IMR-90 (cell line): ENCODE measurements around the gene UBASH3A. TPM values are rescaled to one million over a fixed set of nuclear protein-coding genes. Genes with fewer than 3 reads are reported as not detected.

Experiments used
- ATAC-seq: fragments of 200-7000 bp; cut with Tn5 transposase; 2 replicates; pipeline ENCODE4 v1.9.1; 2020; ENCODE audit warnings: low read depth, mild to moderate bottlenecking, moderate library complexity
- BruUV-seq: library from RNA; stranded (reverse); fragments of 400-500 nt; replicated peaks from 2 replicates; lab custom pipeline; 2021; lab: Mats Ljungman, UMichigan
- CTCF ChIA-PET: fragments of 300-600 bp; formaldehyde crosslinking; extraction: SDS; loops from one replicate; lab custom pipeline; 2021; ENCODE audit warnings: antibody characterized with exemption; lab: Yijun Ruan, JAX
- POLR2A ChIA-PET: fragments of 300-600 bp; sonication (Branson Sonifier 250); formaldehyde crosslinking; loops from one replicate; lab custom pipeline; 2022; ENCODE audit warnings: antibody characterized with exemption; ENCODE audit not compliant: unreplicated experiment; lab: Charles Lee
- DNase-seq: peaks from one replicate; pipeline ENCODE4 v3.0.0; 2013
- H2AFZ ChIP-seq: replicated peaks from 2 replicates; pipeline ENCODE3; 2013; ENCODE audit warnings: low read length, mild to moderate bottlenecking; ENCODE audit not compliant: poor library complexity
- H2AK5ac ChIP-seq: 2 replicates; pipeline ENCODE4 v1.6.1; 2013; ENCODE audit warnings: low read depth, low read length, inconsistent platforms
- H2AK9ac ChIP-seq: replicated peaks from 2 replicates; pipeline ENCODE3; 2013; ENCODE audit warnings: mild to moderate bottlenecking, low read depth, low read length, moderate library complexity; ENCODE audit not compliant: poor library complexity
- H2BK120ac ChIP-seq: 2 replicates; pipeline ENCODE4 v1.6.1; 2013; ENCODE audit warnings: low read depth, low read length, inconsistent platforms
- H2BK15ac ChIP-seq: 3 replicates; pipeline ENCODE4 v1.6.1; 2013; ENCODE audit warnings: low read depth, low read length, inconsistent platforms
- H2BK20ac ChIP-seq: 2 replicates; pipeline ENCODE4 v1.6.1; 2013; ENCODE audit warnings: low read depth, mild to moderate bottlenecking, inconsistent platforms, low read length, moderate library complexity
- H2BK5ac ChIP-seq: 2 replicates; pipeline ENCODE4 v1.6.1; 2013; ENCODE audit warnings: mild to moderate bottlenecking, low read depth, low read length, inconsistent platforms; ENCODE audit not compliant: poor library complexity, severe bottlenecking
- H3K14ac ChIP-seq: replicated peaks from 2 replicates; pipeline ENCODE4 v1.6.1; 2013; ENCODE audit warnings: low read depth, low read length, inconsistent platforms
- H3K18ac ChIP-seq: 2 replicates; pipeline ENCODE4 v1.6.1; 2013; ENCODE audit warnings: low read depth, low read length, control low read depth
- H3K23ac ChIP-seq: 2 replicates; pipeline ENCODE4 v1.6.1; 2013; ENCODE audit warnings: low read depth, low read length, inconsistent platforms
- H3K27ac ChIP-seq: 2 replicates; pipeline ENCODE4 v1.5.1; 2013; ENCODE audit warnings: mild to moderate bottlenecking, control low read depth, low read length; ENCODE audit not compliant: insufficient read depth
- H3K27me3 ChIP-seq: 2 replicates; pipeline ENCODE4 v1.6.1; 2013; ENCODE audit warnings: low read length; ENCODE audit not compliant: control insufficient read depth, insufficient read depth
- H3K36me3 ChIP-seq: 2 replicates; pipeline ENCODE4 v1.6.1; 2013; ENCODE audit warnings: low read length, mixed read lengths; ENCODE audit not compliant: control insufficient read depth, insufficient read depth
- H3K4ac ChIP-seq: 2 replicates; pipeline ENCODE4 v1.6.1; 2013; ENCODE audit warnings: low read depth, low read length, inconsistent platforms
- H3K4me1 ChIP-seq: 2 replicates; pipeline ENCODE4 v1.6.1; 2013; ENCODE audit warnings: low read length, mixed read lengths; ENCODE audit not compliant: control insufficient read depth, insufficient read depth
- H3K4me2 ChIP-seq: 2 replicates; pipeline ENCODE4 v1.6.1; 2013; ENCODE audit warnings: low read depth, mild to moderate bottlenecking, control low read depth, low read length, moderate library complexity
- H3K4me3 ChIP-seq: 2 replicates; pipeline ENCODE4 v1.5.1; 2013; ENCODE audit warnings: low read depth, mild to moderate bottlenecking, control low read depth, low read length, moderate library complexity; ENCODE audit not compliant: insufficient read depth
- H3K56ac ChIP-seq: 2 replicates; pipeline ENCODE4 v1.6.1; 2013; ENCODE audit warnings: low read length, inconsistent platforms; ENCODE audit not compliant: insufficient read depth; ENCODE audit errors: extremely low read depth
- H3K79me1 ChIP-seq, 2 experiments: 2 replicates each; pipeline ENCODE4 v1.6.1; 2013; ENCODE audit warnings: low read length in 2 of 2, inconsistent platforms in 1 of 2, low read depth in 1 of 2
- H3K9ac ChIP-seq: 2 replicates; pipeline ENCODE4 v1.6.1; 2013; ENCODE audit warnings: low read depth, low read length, control low read depth
- H3K9me1 ChIP-seq: 2 replicates; pipeline ENCODE4 v1.6.1; 2013; ENCODE audit warnings: low read length, inconsistent platforms; ENCODE audit not compliant: insufficient read depth
- H3K9me3 ChIP-seq: 2 replicates; pipeline ENCODE4 v1.6.1; 2013; ENCODE audit warnings: low read length; ENCODE audit not compliant: control insufficient read depth, insufficient read depth
- H4K20me1 ChIP-seq: 2 replicates; pipeline ENCODE4 v1.6.1; 2013; ENCODE audit warnings: low read length, inconsistent platforms; ENCODE audit not compliant: insufficient read depth
- H4K5ac ChIP-seq: 2 replicates; pipeline ENCODE4 v1.6.1; 2013; ENCODE audit warnings: mild to moderate bottlenecking, low read depth, low read length, control low read depth
- H4K8ac ChIP-seq, 2 experiments: 2 replicates each; pipeline ENCODE4 v1.6.1; 2013; ENCODE audit warnings: low read depth in 2 of 2, low read length in 2 of 2, control low read depth in 1 of 2, inconsistent platforms in 1 of 2
- H4K91ac ChIP-seq: 2 replicates; pipeline ENCODE4 v1.6.1; 2013; ENCODE audit warnings: low read depth, low read length, inconsistent platforms; ENCODE audit not compliant: insufficient read depth
- BHLHE40 ChIP-seq: fragments of 150-350 bp; IDR thresholded peaks from 2 replicates; pipeline ENCODE4 v1.6.1; 2016; ENCODE audit warnings: mild to moderate bottlenecking, low read depth, low read length
- CEBPB ChIP-seq: IDR thresholded peaks from 2 replicates; pipeline ENCODE4 v1.6.1; 2012; ENCODE audit warnings: low read depth, low read length, improper control_type of control experiment
- CHD1 ChIP-seq: IDR thresholded peaks from 2 replicates; pipeline ENCODE4 v1.6.1; 2012; ENCODE audit warnings: low read depth, low read length, improper control_type of control experiment
- CTCF ChIP-seq: conservative IDR thresholded peaks from 2 replicates; pipeline ENCODE4 v1.5.1; 2012; ENCODE audit warnings: mild to moderate bottlenecking, low read depth, low read length, improper control_type of control experiment
- ELK1 ChIP-seq: fragments of 150-350 bp; IDR thresholded peaks from 2 replicates; pipeline ENCODE4 v1.6.1; 2016; ENCODE audit warnings: low read depth, mild to moderate bottlenecking, low read length, moderate library complexity, borderline replicate concordance
- FOS ChIP-seq: fragments of 150-350 bp; IDR thresholded peaks from 2 replicates; pipeline ENCODE4 v1.6.1; 2016; ENCODE audit warnings: low read depth, low read length
- MAFK ChIP-seq: IDR thresholded peaks from 2 replicates; pipeline ENCODE4 v1.6.1; 2012; ENCODE audit warnings: low read depth, low read length, improper control_type of control experiment
- MAZ ChIP-seq: IDR thresholded peaks from 2 replicates; pipeline ENCODE4 v1.6.1; 2012; ENCODE audit warnings: low read depth, mild to moderate bottlenecking, low read length, improper control_type of control experiment, moderate library complexity, borderline replicate concordance
- MXI1 ChIP-seq: IDR thresholded peaks from 2 replicates; pipeline ENCODE4 v1.6.1; 2012; ENCODE audit warnings: low read depth, mild to moderate bottlenecking, low read length, moderate library complexity, borderline replicate concordance
- NFE2L2 ChIP-seq: fragments of 150-350 bp; IDR thresholded peaks from 2 replicates; pipeline ENCODE4 v1.6.1; 2016; ENCODE audit warnings: low read depth, mild to moderate bottlenecking, low read length
- POLR2A ChIP-seq: IDR thresholded peaks from 2 replicates; pipeline ENCODE4 v1.6.1; 2012; ENCODE audit warnings: mild to moderate bottlenecking, low read depth, low read length
- RAD21 ChIP-seq: IDR thresholded peaks from 2 replicates; pipeline ENCODE4 v1.6.1; 2012; ENCODE audit warnings: low read length, improper control_type of control experiment
- RCOR1 ChIP-seq: IDR thresholded peaks from 2 replicates; pipeline ENCODE4 v1.6.1; 2012; ENCODE audit warnings: mild to moderate bottlenecking, low read length, improper control_type of control experiment; ENCODE audit not compliant: insufficient replicate concordance
- RFX5 ChIP-seq: IDR thresholded peaks from 2 replicates; pipeline ENCODE4 v1.8.0; 2012; ENCODE audit warnings: low read depth, mild to moderate bottlenecking, low read length, moderate library complexity
- SMC3 ChIP-seq: fragments of 150-350 bp; IDR thresholded peaks from 2 replicates; pipeline ENCODE4 v1.6.1; 2016; ENCODE audit warnings: low read depth, mild to moderate bottlenecking, antibody characterized with exemption, low read length, moderate library complexity
- WGBS, 2 experiments: methylation state at CpG; one replicate each; pipeline versions ENCODE4 v1.1.5 to v1.1.7; 2013; ENCODE audit warnings: missing lambda C conversion rate in 2 of 2; ENCODE audit not compliant: insufficient read length in 1 of 2; ENCODE audit errors: extremely low coverage in 2 of 2; 5-methylcytosine and 5-hydroxymethylcytosine counted together
- dilution Hi-C: fragments of 300-500 bp; cut with HindIII; formaldehyde crosslinking; loops from one replicate; pipeline ENCODE4 v1.14.3; 2018; ENCODE audit warnings: low sequenced_read_pairs; ENCODE audit not compliant: unreplicated experiment
- in situ Hi-C: fragments of 300-500 bp; cut with MboI; formaldehyde crosslinking; loops from 3 replicates; pipeline ENCODE4 v1.14.3; 2019; ENCODE audit warnings: low sequenced_read_pairs, inconsistent platforms, mixed read lengths
- intact Hi-C: fragments of 100-400 bp; cut with micrococcal nuclease; formaldehyde crosslinking; loops from 2 replicates; pipeline ENCODE4 v1.10.0; 2022
- polyA plus RNA-seq, 3 experiments: library from polyadenylated mRNA; depleted of rRNA; stranded (reverse); fragments of >200 nt; gene quantifications; 2 replicates each; pipeline ENCODE4 v1.2.3, GENCODE V29; 2012; ENCODE audit warnings: low replicate concordance in 1 of 3
- total RNA-seq: library from RNA; depleted of rRNA; stranded (reverse); fragments of >200 nt; gene quantifications from 2 replicates; pipeline ENCODE4 v1.2.3, GENCODE V29; 2012
- TF ChIP-seq, protein P1 (sequence below): fragments of 150-350 bp; IDR thresholded peaks from 2 replicates; pipeline ENCODE4 v1.6.1; 2017; ENCODE audit warnings: mild to moderate bottlenecking, antibody characterized with exemption, low read length, low read depth

Gene UBASH3A
- total and polyA plus RNA-seq, 2 of the 4 experiments (the other 2 are of a cell fraction), result not detected

DNA sequence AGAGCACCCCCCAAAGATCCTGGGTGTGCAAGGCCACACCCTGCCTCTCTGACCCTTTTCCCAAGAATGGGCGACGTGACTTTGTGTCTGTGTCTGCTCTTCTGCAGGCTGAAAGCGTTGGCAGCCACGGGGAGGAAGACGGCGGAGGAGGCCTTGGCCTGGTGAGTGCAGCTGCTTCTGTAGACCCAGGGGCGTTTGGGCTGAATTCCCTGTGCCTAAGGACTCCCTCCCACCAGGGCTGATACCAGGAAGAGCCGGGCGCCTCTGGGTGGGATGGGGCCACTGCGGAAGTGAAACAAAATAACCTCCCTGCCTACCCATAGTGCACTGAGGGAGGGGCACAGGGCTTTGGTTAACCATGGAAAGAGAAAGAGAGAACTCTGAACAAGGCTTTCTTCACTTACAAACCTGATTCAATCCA, 2.5 kb downstream of the UBASH3A start:
- H2BK15ac ChIP-seq, result no peak overlapping the region
- ChIA-PET POLR2A (no interaction called here), CTCF (no interaction called here)
- peaks cover 8% of the 10 kb centered on the region; the same call in 1 of the 2 replicates for H3K27me3 ChIP-seq
- H4K8ac ChIP-seq, result no peak overlapping the region
- TF ChIP-seq ELK1 (no peak), BHLHE40 (no peak), MAFK (no peak), CEBPB (no peak), MXI1 (no peak), SMC3 (no peak), POLR2A (no peak), CHD1 (no peak), RFX5 (no peak), NFE2L2 (no peak), FOS (no peak), RCOR1 (no peak), CTCF (no peak), RAD21 (no peak), MAZ (no peak)
- TF ChIP-seq, protein P1, sequence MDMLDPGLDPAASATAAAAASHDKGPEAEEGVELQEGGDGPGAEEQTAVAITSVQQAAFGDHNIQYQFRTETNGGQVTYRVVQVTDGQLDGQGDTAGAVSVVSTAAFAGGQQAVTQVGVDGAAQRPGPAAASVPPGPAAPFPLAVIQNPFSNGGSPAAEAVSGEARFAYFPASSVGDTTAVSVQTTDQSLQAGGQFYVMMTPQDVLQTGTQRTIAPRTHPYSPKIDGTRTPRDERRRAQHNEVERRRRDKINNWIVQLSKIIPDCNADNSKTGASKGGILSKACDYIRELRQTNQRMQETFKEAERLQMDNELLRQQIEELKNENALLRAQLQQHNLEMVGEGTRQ, result no peak
- no peak overlapping the region for H3K9ac ChIP-seq
- H4K5ac ChIP-seq, result no peak overlapping the region
- no peak for ATAC-seq
- no peaks in the 10 kb centered on the region for H3K79me1 ChIP-seq
- DNase-seq, result no peak
- no peak overlapping the region for H3K27ac ChIP-seq
- H2AFZ ChIP-seq, result no peak overlapping the region
- no peak overlapping the region for H3K14ac ChIP-seq
- H2AK9ac ChIP-seq, result no peak overlapping the region
- no peaks in the 10 kb centered on the region for H4K20me1 ChIP-seq
- no peak overlapping the region for H3K18ac ChIP-seq
- H3K36me3 ChIP-seq, result no peaks in the 10 kb centered on the region
- H2BK120ac ChIP-seq, result no peak overlapping the region
- dilution Hi-C loops, result no loop called here
- H3K4ac ChIP-seq, result no peak overlapping the region
- no peaks in the 10 kb centered on the region for H3K4me1 ChIP-seq
- 73% methylated on average over 3 of the region's 10 CpGs; no CpG with 5 or more reads in 1 of the 2 experiments for WGBS, 2 experiments
- intact Hi-C loops, result no loop called here
- no peaks in the 10 kb centered on the region for H3K9me3 ChIP-seq
- no peak overlapping the region for H4K91ac ChIP-seq
- H3K4me3 ChIP-seq, result no peak overlapping the region
- in situ Hi-C loops, result no loop called here
- no peak overlapping the region for H2BK5ac ChIP-seq
- no peak overlapping the region for H3K4me2 ChIP-seq
- H3K56ac ChIP-seq, result no peak overlapping the region
- no peak overlapping the region for H2BK20ac ChIP-seq
- no peaks in the 10 kb centered on the region for H3K9me1 ChIP-seq
- no TSS peak for BruUV-seq
- no peak overlapping the region for H3K23ac ChIP-seq
- no peak overlapping the region for H2AK5ac ChIP-seq
